ENCODE data around the gene SDK2. TPM values are rescaled to one million over a fixed set of nuclear protein-coding genes. Genes with fewer than 3 reads are reported as not detected.

SDK2 gene
- total and polyA plus RNA-seq, 2 experiments from 2014 or later, result 0.74 to 5.1 TPM

DNA sequence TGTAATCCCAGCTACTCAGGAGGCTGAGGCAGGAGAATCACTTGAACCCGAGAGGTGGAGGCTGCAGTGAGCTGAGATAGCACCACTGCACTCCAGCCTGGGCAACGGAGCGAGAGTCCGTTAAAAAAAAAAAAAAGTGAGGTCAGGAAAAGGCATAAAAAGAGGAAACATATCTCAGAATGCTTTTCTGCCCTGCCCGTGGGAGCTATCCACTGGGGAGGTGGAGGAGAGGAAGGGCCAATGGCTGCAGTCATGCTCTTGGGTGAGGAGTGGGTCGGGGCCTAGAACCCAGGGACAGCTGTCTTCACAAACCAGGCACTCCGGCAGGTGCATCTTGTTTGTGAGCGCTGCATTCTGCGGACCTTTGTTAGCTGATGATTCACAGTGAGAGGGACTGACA lies 272.4 kb downstream of the SDK2 start:
- Mint-ChIP-seq H3K27ac (no peak overlapping the region), H3K9me3 (no peaks in the 10 kb centered on the region), H3K4me3 (no peak overlapping the region), H3K36me3 (ENCODE audit: low read depth) (no peaks in the 10 kb centered on the region; the same call in 2 of the 3 replicates), H3K27me3 (ENCODE audit: insufficient read depth, low read depth, poor library complexity) (peaks cover 3% of the 10 kb centered on the region), H3K4me1 (peaks cover 4% of the 10 kb centered on the region)
- Histone ChIP-seq H3K79me2 (replicated peaks; ENCODE audit: insufficient read depth) (no peaks in the 10 kb centered on the region), H3K4me1 (ENCODE audit: insufficient read depth) (no peaks in the 10 kb centered on the region), H3K27me3 (ENCODE audit: insufficient read depth) (no peaks in the 10 kb centered on the region), H3K27ac (ENCODE audit: low read depth) (no peak overlapping the region), H3K4me2 (no peak overlapping the region), H4K20me1 (replicated peaks; ENCODE audit: insufficient read depth) (no peaks in the 10 kb centered on the region), H2AFZ (no peak overlapping the region), H3K9me2 (ENCODE audit: insufficient read depth) (no peaks in the 10 kb centered on the region), H3F3A (replicated peaks; ENCODE audit: low read depth) (no peaks in the 10 kb centered on the region), H3K36me3 (ENCODE audit: insufficient read depth) (no peaks in the 10 kb centered on the region), H3K4me3 (no peak overlapping the region)
- no peak for DNase-seq (ENCODE audit: low spot score)
- ATAC-seq, result no peak
- TF ChIP-seq, protein P1, sequence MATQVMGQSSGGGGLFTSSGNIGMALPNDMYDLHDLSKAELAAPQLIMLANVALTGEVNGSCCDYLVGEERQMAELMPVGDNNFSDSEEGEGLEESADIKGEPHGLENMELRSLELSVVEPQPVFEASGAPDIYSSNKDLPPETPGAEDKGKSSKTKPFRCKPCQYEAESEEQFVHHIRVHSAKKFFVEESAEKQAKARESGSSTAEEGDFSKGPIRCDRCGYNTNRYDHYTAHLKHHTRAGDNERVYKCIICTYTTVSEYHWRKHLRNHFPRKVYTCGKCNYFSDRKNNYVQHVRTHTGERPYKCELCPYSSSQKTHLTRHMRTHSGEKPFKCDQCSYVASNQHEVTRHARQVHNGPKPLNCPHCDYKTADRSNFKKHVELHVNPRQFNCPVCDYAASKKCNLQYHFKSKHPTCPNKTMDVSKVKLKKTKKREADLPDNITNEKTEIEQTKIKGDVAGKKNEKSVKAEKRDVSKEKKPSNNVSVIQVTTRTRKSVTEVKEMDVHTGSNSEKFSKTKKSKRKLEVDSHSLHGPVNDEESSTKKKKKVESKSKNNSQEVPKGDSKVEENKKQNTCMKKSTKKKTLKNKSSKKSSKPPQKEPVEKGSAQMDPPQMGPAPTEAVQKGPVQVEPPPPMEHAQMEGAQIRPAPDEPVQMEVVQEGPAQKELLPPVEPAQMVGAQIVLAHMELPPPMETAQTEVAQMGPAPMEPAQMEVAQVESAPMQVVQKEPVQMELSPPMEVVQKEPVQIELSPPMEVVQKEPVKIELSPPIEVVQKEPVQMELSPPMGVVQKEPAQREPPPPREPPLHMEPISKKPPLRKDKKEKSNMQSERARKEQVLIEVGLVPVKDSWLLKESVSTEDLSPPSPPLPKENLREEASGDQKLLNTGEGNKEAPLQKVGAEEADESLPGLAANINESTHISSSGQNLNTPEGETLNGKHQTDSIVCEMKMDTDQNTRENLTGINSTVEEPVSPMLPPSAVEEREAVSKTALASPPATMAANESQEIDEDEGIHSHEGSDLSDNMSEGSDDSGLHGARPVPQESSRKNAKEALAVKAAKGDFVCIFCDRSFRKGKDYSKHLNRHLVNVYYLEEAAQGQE (IDR thresholded peaks at IDR 0.05; ENCODE audit: unreplicated experiment), result no peak
- no peak for TF ChIP-seq ZNF114 (CRISPR knock-in tag; IDR thresholded peaks at IDR 0.05)
- no peak for TF ChIP-seq ZNF462 (CRISPR knock-in tag; IDR thresholded peaks at IDR 0.05)
- no peak for TF ChIP-seq STAT1 (IDR thresholded peaks at IDR 0.05; ENCODE audit: unreplicated experiment)
- TF ChIP-seq EZH2 (IDR thresholded peaks at IDR 0.05; ENCODE audit: low read depth, unreplicated experiment), result no peak
- TF ChIP-seq JUNB (IDR thresholded peaks at IDR 0.05; ENCODE audit: unreplicated experiment), result no peak
- TF ChIP-seq ZNF331 (CRISPR knock-in tag; IDR thresholded peaks at IDR 0.05; ENCODE audit: low read depth), result no peak
- TF ChIP-seq CTCF (conservative IDR thresholded peaks at IDR 0.05; ENCODE audit: low read depth in 2 of 2), result no peak
- TF ChIP-seq, protein P2, sequence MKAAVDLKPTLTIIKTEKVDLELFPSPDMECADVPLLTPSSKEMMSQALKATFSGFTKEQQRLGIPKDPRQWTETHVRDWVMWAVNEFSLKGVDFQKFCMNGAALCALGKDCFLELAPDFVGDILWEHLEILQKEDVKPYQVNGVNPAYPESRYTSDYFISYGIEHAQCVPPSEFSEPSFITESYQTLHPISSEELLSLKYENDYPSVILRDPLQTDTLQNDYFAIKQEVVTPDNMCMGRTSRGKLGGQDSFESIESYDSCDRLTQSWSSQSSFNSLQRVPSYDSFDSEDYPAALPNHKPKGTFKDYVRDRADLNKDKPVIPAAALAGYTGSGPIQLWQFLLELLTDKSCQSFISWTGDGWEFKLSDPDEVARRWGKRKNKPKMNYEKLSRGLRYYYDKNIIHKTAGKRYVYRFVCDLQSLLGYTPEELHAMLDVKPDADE (IDR thresholded peaks at IDR 0.05), result no peak
- no peak for TF ChIP-seq CREB1 (CRISPR knock-in tag; IDR thresholded peaks at IDR 0.05; ENCODE audit: low read depth)
- TF ChIP-seq EZH2phosphoT487 (IDR thresholded peaks at IDR 0.05; ENCODE audit: unreplicated experiment), result no peak
- TF ChIP-seq POLR2AphosphoS5 (IDR thresholded peaks at IDR 0.05; ENCODE audit: low read depth), result no peak
- TF ChIP-seq NANOG (IDR thresholded peaks at IDR 0.05; ENCODE audit: borderline replicate concordance), result no peak
